Activated T-cell treated with anti-CD3 and anti-CD28 coated beads, Interleukin-2, amount 50 U/mL, for 24 hours (primary cell): ENCODE data around the gene PCDH15.
"Not testable (repeated sequence)": the region's sequence is repeated elsewhere in the genome, so short reads cannot be mapped to it uniquely, and the experiment has no call there.

Experiments used
- DNase-seq: peaks from one replicate; pipeline ENCODE4 v3.0.0-alpha.2; 2020
- H3K27ac Mint-ChIP-seq: 2 replicates; pipeline ENCODE4 v1.8.0; 2020; ENCODE audit warnings: mild to moderate bottlenecking, mixed read lengths
- H3K27me3 Mint-ChIP-seq: 2 replicates; pipeline ENCODE4 v1.8.0; 2020; ENCODE audit warnings: mixed read lengths
- H3K36me3 Mint-ChIP-seq: 2 replicates; pipeline ENCODE4 v1.8.0; 2020; ENCODE audit warnings: low read depth, mixed read lengths
- H3K4me1 Mint-ChIP-seq: 2 replicates; pipeline ENCODE4 v1.8.0; 2020; ENCODE audit warnings: low read depth, mixed read lengths
- H3K4me3 Mint-ChIP-seq: 2 replicates; pipeline ENCODE4 v1.8.0; 2020; ENCODE audit warnings: mild to moderate bottlenecking, moderate library complexity, mixed read lengths
- H3K9me3 Mint-ChIP-seq: 2 replicates; pipeline ENCODE4 v1.8.0; 2020; ENCODE audit warnings: mixed read lengths

Gene PCDH15

GRCh38 chr10:54454271-54454670 is 346.8 kb downstream of the PCDH15 start:
- H3K9me3 Mint-ChIP-seq = no peaks in the 10 kb centered on the region
- no peaks in the 10 kb centered on the region for H3K27me3 Mint-ChIP-seq
- no peak overlapping the region for H3K27ac Mint-ChIP-seq
- no peaks in the 10 kb centered on the region for H3K36me3 Mint-ChIP-seq
- H3K4me1 Mint-ChIP-seq = no peaks in the 10 kb centered on the region
- H3K4me3 Mint-ChIP-seq = no peak overlapping the region
- no peak for DNase-seq

- DNase-seq = no peak
- no peak overlapping the region for H3K4me3 Mint-ChIP-seq
- no peaks in the 10 kb centered on the region for H3K4me1 Mint-ChIP-seq
- peaks cover 3% of the 10 kb centered on the region for H3K9me3 Mint-ChIP-seq
- H3K27me3 Mint-ChIP-seq = no peaks in the 10 kb centered on the region
- H3K36me3 Mint-ChIP-seq = no peaks in the 10 kb centered on the region
- H3K27ac Mint-ChIP-seq = no peak overlapping the region
Measured at GRCh38 chr10:54449056-54449455, 352.0 kb downstream of the PCDH15 start.

GRCh38 chr10:54444170-54444569 is 356.9 kb downstream of the PCDH15 start:
- no peak overlapping the region for H3K4me3 Mint-ChIP-seq

GRCh38 chr10:54441275-54441674 is 359.8 kb downstream of the PCDH15 start:
- no peak for DNase-seq
- Mint-ChIP-seq H3K9me3 (peaks cover 9% of the 10 kb centered on the region), H3K36me3 (no peaks in the 10 kb centered on the region), H3K4me1 (no peaks in the 10 kb centered on the region), H3K27ac (no peak overlapping the region), H3K27me3 (no peaks in the 10 kb centered on the region), H3K4me3 (no peak overlapping the region)

More at GRCh38 chr10:54444170-54444569, 356.9 kb downstream of the PCDH15 start:
- no peaks in the 10 kb centered on the region for H3K4me1 Mint-ChIP-seq
- DNase-seq = no peak
- H3K27me3 Mint-ChIP-seq = no peaks in the 10 kb centered on the region
- no peaks in the 10 kb centered on the region for H3K36me3 Mint-ChIP-seq
- H3K9me3 Mint-ChIP-seq = peaks cover 8% of the 10 kb centered on the region
- no peak overlapping the region for H3K27ac Mint-ChIP-seq

GRCh38 chr10:54434782-54435181 is 366.2 kb downstream of the PCDH15 start:
- Mint-ChIP-seq H3K36me3 (no peaks in the 10 kb centered on the region), H3K27ac (no peak overlapping the region), H3K27me3 (no peaks in the 10 kb centered on the region), H3K4me1 (no peaks in the 10 kb centered on the region), H3K9me3 (peaks cover 25% of the 10 kb centered on the region), H3K4me3 (no peak overlapping the region)
- DNase-seq = no peak

GRCh38 chr10:54415483-54415882 is 385.5 kb downstream of the PCDH15 start:
- H3K4me1 Mint-ChIP-seq = no peaks in the 10 kb centered on the region
- no peaks in the 10 kb centered on the region for H3K27me3 Mint-ChIP-seq
- H3K36me3 Mint-ChIP-seq = no peaks in the 10 kb centered on the region
- no peak overlapping the region for H3K4me3 Mint-ChIP-seq
- DNase-seq = no peak
- H3K27ac Mint-ChIP-seq = no peak overlapping the region
- peaks cover 14% of the 10 kb centered on the region for H3K9me3 Mint-ChIP-seq

GRCh38 chr10:54402576-54402975 is 398.5 kb downstream of the PCDH15 start:
- DNase-seq = no peak
- Mint-ChIP-seq H3K4me1 (no peaks in the 10 kb centered on the region), H3K9me3 (peaks cover 24% of the 10 kb centered on the region), H3K4me3 (no peak overlapping the region), H3K27ac (no peak overlapping the region), H3K27me3 (no peaks in the 10 kb centered on the region), H3K36me3 (no peaks in the 10 kb centered on the region)

GRCh38 chr10:54396031-54396430 is 405.0 kb downstream of the PCDH15 start:
- Mint-ChIP-seq H3K9me3 (peaks cover 16% of the 10 kb centered on the region), H3K4me1 (no peaks in the 10 kb centered on the region), H3K4me3 (no peak overlapping the region), H3K27ac (no peak overlapping the region), H3K36me3 (no peaks in the 10 kb centered on the region), H3K27me3 (no peaks in the 10 kb centered on the region)
- no peak for DNase-seq

- H3K9me3 Mint-ChIP-seq = peaks cover 19% of the 10 kb centered on the region
- H3K4me1 Mint-ChIP-seq, H3K27ac Mint-ChIP-seq, DNase-seq, H3K27me3 Mint-ChIP-seq, H3K36me3 Mint-ChIP-seq, H3K4me3 Mint-ChIP-seq: not testable (repeated sequence)
Measured at GRCh38 chr10:54394598-54394997, 406.4 kb downstream of the PCDH15 start.

- H3K27ac Mint-ChIP-seq = no peak overlapping the region
Measured at GRCh38 chr10:54372179-54372578, 428.9 kb downstream of the PCDH15 start.

GRCh38 chr10:54368984-54369383 is 432.0 kb downstream of the PCDH15 start:
- H3K27ac Mint-ChIP-seq = no peak overlapping the region
- no peaks in the 10 kb centered on the region for H3K4me1 Mint-ChIP-seq
- no peak overlapping the region for H3K4me3 Mint-ChIP-seq
- H3K36me3 Mint-ChIP-seq = no peaks in the 10 kb centered on the region
- peaks cover 1% of the 10 kb centered on the region for H3K9me3 Mint-ChIP-seq
- no peak for DNase-seq
- H3K27me3 Mint-ChIP-seq = no peaks in the 10 kb centered on the region

More at GRCh38 chr10:54372179-54372578, 428.9 kb downstream of the PCDH15 start:
- DNase-seq = no peak
- Mint-ChIP-seq H3K9me3 (peaks cover 2% of the 10 kb centered on the region), H3K4me1 (no peaks in the 10 kb centered on the region), H3K27me3 (no peaks in the 10 kb centered on the region), H3K4me3 (no peak overlapping the region), H3K36me3 (no peaks in the 10 kb centered on the region)

GRCh38 chr10:54363390-54363789 is 437.6 kb downstream of the PCDH15 start:
- Mint-ChIP-seq H3K9me3 (peaks cover 7% of the 10 kb centered on the region), H3K36me3 (no peaks in the 10 kb centered on the region), H3K4me3 (no peak overlapping the region), H3K27me3 (no peaks in the 10 kb centered on the region), H3K27ac (no peak overlapping the region), H3K4me1 (no peaks in the 10 kb centered on the region)
- no peak for DNase-seq

- Mint-ChIP-seq H3K36me3 (no peaks in the 10 kb centered on the region), H3K9me3 (peaks cover 24% of the 10 kb centered on the region), H3K27ac (no peak overlapping the region), H3K4me3 (no peak overlapping the region), H3K4me1 (no peaks in the 10 kb centered on the region), H3K27me3 (no peaks in the 10 kb centered on the region)
- no peak for DNase-seq
Measured at GRCh38 chr10:54342058-54342457, 459.0 kb downstream of the PCDH15 start.

GRCh38 chr10:54335296-54335695 is 465.7 kb downstream of the PCDH15 start:
- no peak for DNase-seq
- Mint-ChIP-seq H3K4me1 (no peaks in the 10 kb centered on the region), H3K27me3 (no peaks in the 10 kb centered on the region), H3K4me3 (no peak overlapping the region), H3K9me3 (peaks cover 9% of the 10 kb centered on the region), H3K27ac (no peak overlapping the region), H3K36me3 (no peaks in the 10 kb centered on the region)

- H3K27me3 Mint-ChIP-seq = no peaks in the 10 kb centered on the region
- no peak for DNase-seq
- no peaks in the 10 kb centered on the region for H3K4me1 Mint-ChIP-seq
- H3K9me3 Mint-ChIP-seq = peaks cover 10% of the 10 kb centered on the region
- H3K36me3 Mint-ChIP-seq = no peaks in the 10 kb centered on the region
- H3K27ac Mint-ChIP-seq = no peak overlapping the region
- no peak overlapping the region for H3K4me3 Mint-ChIP-seq
Measured at GRCh38 chr10:54319341-54319740, 481.7 kb downstream of the PCDH15 start.

GRCh38 chr10:54318470-54318869 is 482.6 kb downstream of the PCDH15 start:
- Mint-ChIP-seq H3K27ac (no peak overlapping the region), H3K4me1 (no peaks in the 10 kb centered on the region), H3K27me3 (no peaks in the 10 kb centered on the region), H3K4me3 (no peak overlapping the region), H3K9me3 (peaks cover 10% of the 10 kb centered on the region), H3K36me3 (no peaks in the 10 kb centered on the region)
- no peak for DNase-seq
